Naive thymus-derived CD8-positive, alpha-beta T cell (primary cell): ENCODE results near the gene RPL22. TPM values are rescaled to one million over a fixed set of nuclear protein-coding genes. Genes with fewer than 3 reads are reported as not detected.

Experiments
- ATAC-seq, 2 donors: fragments of 150-1000 bp; cut with Tn5 transposase in 1 of 2; sonication (Bioruptor Pico), chemical (Tn5 transposase) in 1 of 2; 1 replicate in 1 of 2; 2 replicates in 1 of 2; pipeline ENCODE4 v1.10.0; 2021; ENCODE audit warnings: mild to moderate bottlenecking in 2 of 2, moderate library complexity in 2 of 2
- POLR2A ChIA-PET: fragments of 350-600 bp; sonication (Branson Sonifier 250); formaldehyde crosslinking; loops from one replicate; lab custom pipeline; 2021; ENCODE audit warnings: antibody characterized with exemption; lab: Charles Lee
- DNase-seq, 10 donors: peaks; one replicate each; pipeline versions ENCODE4 v3.0.0 to v3.0.0-alpha.2; 2020 to 2022
- H3K27ac Mint-ChIP-seq, 10 donors: one replicate each; pipeline ENCODE4 v1.8.0; 2020 to 2022; ENCODE audit warnings: mild to moderate bottlenecking in 10 of 10, mixed read lengths in 10 of 10, moderate library complexity in 4 of 10, inconsistent platforms in 1 of 10
- H3K27me3 Mint-ChIP-seq, 5 donors: one replicate each; pipeline ENCODE4 v1.8.0; 2021 to 2022; ENCODE audit warnings: mixed read lengths in 5 of 5
- H3K36me3 Mint-ChIP-seq, 3 donors: one replicate each; pipeline ENCODE4 v1.8.0; 2020 to 2022; ENCODE audit warnings: mixed read lengths in 3 of 3, mild to moderate bottlenecking in 2 of 3, inconsistent platforms in 1 of 3
- H3K4me1 Mint-ChIP-seq, 4 donors: one replicate each; pipeline ENCODE4 v1.8.0; 2021 to 2022; ENCODE audit warnings: mixed read lengths in 4 of 4
- H3K4me3 Mint-ChIP-seq, 10 donors: one replicate each; pipeline ENCODE4 v1.8.0; 2020 to 2022; ENCODE audit warnings: mild to moderate bottlenecking in 10 of 10, mixed read lengths in 10 of 10, moderate library complexity in 6 of 10, inconsistent platforms in 1 of 10
- H3K9me3 Mint-ChIP-seq, 9 donors: one replicate each; pipeline ENCODE4 v1.8.0; 2020 to 2022; ENCODE audit warnings: mixed read lengths in 9 of 9, mild to moderate bottlenecking in 3 of 9, inconsistent platforms in 1 of 9, moderate library complexity in 1 of 9
- polyA plus RNA-seq, 3 donors: library from polyadenylated mRNA; unstranded; fragments of 300-500 nt; fragmentation: Illumina TruSeq; gene quantifications; one replicate each; pipeline ENCODE4 v1.2.3, GENCODE V29; 2021
- total RNA-seq, 8 experiments: library from RNA in 2 of 8; stranded (reverse) in 2 of 8; gene quantifications; one replicate each; pipeline ENCODE4 v1.2.3 and lab custom pipeline; 2021 to 2026

RPL22 gene
- total and polyA plus RNA-seq, 5 experiments from 2014 or later = 291 to 597 (median 370) TPM

GRCh38 chr1:6166655-6167390 lies 32.6 kb downstream of the RPL22 start:
- H3K4me3 Mint-ChIP-seq = no peak overlapping the region

GRCh38 chr1:6166221-6166620 lies 33.2 kb downstream of the RPL22 start:
- Mint-ChIP-seq H3K27me3 (peaks cover under 1 to 48% (median 16%) of the 10 kb centered on the region in 5 donors), H3K9me3 (no peaks in the 10 kb centered on the region), H3K36me3 (no peaks in the 10 kb centered on the region), H3K4me3 (no peak overlapping the region), H3K4me1 (no peaks in the 10 kb centered on the region), H3K27ac (no peak overlapping the region)
- POLR2A ChIA-PET = no interaction called here
- ATAC-seq (no peak), DNase-seq (no peak)

More at GRCh38 chr1:6166655-6167390, 32.6 kb downstream of the RPL22 start:
- DNase-seq = peak in 1 of 10 donors; percentile 52
- Mint-ChIP-seq H3K9me3 (no peaks in the 10 kb centered on the region), H3K27ac (no peak overlapping the region), H3K4me1 (peaks cover 0 to 1% (median 0%) of the 10 kb centered on the region in 4 donors), H3K36me3 (no peaks in the 10 kb centered on the region), H3K27me3 (peaks cover 2 to 48% (median 22%) of the 10 kb centered on the region in 5 donors)
- ATAC-seq = no peak
- POLR2A ChIA-PET = no interaction called here

- no peak for ATAC-seq
- no peaks in the 10 kb centered on the region for H3K9me3 Mint-ChIP-seq
- no peak overlapping the region for H3K4me3 Mint-ChIP-seq
- H3K27ac Mint-ChIP-seq = no peak overlapping the region
- POLR2A ChIA-PET = no interaction called here
- DNase-seq = no peak
- no peaks in the 10 kb centered on the region for H3K36me3 Mint-ChIP-seq
- no peaks in the 10 kb centered on the region for H3K4me1 Mint-ChIP-seq
- peaks cover 2 to 54% (median 20%) of the 10 kb centered on the region in 5 donors for H3K27me3 Mint-ChIP-seq
Observed at GRCh38 chr1:6165441-6165985, 33.9 kb downstream of the RPL22 start.

- ATAC-seq = no peak
- no peaks in the 10 kb centered on the region for H3K4me1 Mint-ChIP-seq
- H3K27ac Mint-ChIP-seq = no peak overlapping the region
- DNase-seq = peak in 1 of 10 donors; percentile 35
- POLR2A ChIA-PET = no interaction called here
- no peak overlapping the region for H3K4me3 Mint-ChIP-seq
- no peaks in the 10 kb centered on the region for H3K9me3 Mint-ChIP-seq
- H3K27me3 Mint-ChIP-seq = peaks cover 2 to 56% (median 20%) of the 10 kb centered on the region in 5 donors
- H3K36me3 Mint-ChIP-seq = no peaks in the 10 kb centered on the region
Observed at GRCh38 chr1:6165027-6165426, 34.4 kb downstream of the RPL22 start.

GRCh38 chr1:6163973-6164617 lies 35.3 kb downstream of the RPL22 start:
- ATAC-seq (no peak), DNase-seq (no peak)
- Mint-ChIP-seq H3K4me1 (no peaks in the 10 kb centered on the region), H3K9me3 (no peaks in the 10 kb centered on the region), H3K4me3 (no peak overlapping the region), H3K36me3 (no peaks in the 10 kb centered on the region), H3K27ac (no peak overlapping the region), H3K27me3 (peaks cover 2 to 56% (median 22%) of the 10 kb centered on the region in 5 donors)
- POLR2A ChIA-PET = no interaction called here

GRCh38 chr1:6163191-6163972 lies 36.0 kb downstream of the RPL22 start:
- DNase-seq (no peak), ATAC-seq (no peak)
- H3K27me3 Mint-ChIP-seq = peaks cover 1 to 58% (median 16%) of the 10 kb centered on the region in 5 donors
- H3K4me3 Mint-ChIP-seq = no peak overlapping the region
- H3K4me1 Mint-ChIP-seq = no peaks in the 10 kb centered on the region
- no peaks in the 10 kb centered on the region for H3K9me3 Mint-ChIP-seq
- POLR2A ChIA-PET = no interaction called here
- no peak overlapping the region for H3K27ac Mint-ChIP-seq
- no peaks in the 10 kb centered on the region for H3K36me3 Mint-ChIP-seq

GRCh38 chr1:6162773-6163172 lies 36.6 kb downstream of the RPL22 start:
- H3K4me1 Mint-ChIP-seq = no peaks in the 10 kb centered on the region
- no peaks in the 10 kb centered on the region for H3K36me3 Mint-ChIP-seq
- no peak overlapping the region for H3K4me3 Mint-ChIP-seq
- peaks cover 0 to 52% (median 16%) of the 10 kb centered on the region in 5 donors for H3K27me3 Mint-ChIP-seq
- no peak for DNase-seq
- H3K9me3 Mint-ChIP-seq = no peaks in the 10 kb centered on the region
- no peak overlapping the region for H3K27ac Mint-ChIP-seq
- POLR2A ChIA-PET = no interaction called here
- no peak for ATAC-seq

GRCh38 chr1:6162341-6162740 lies 37.1 kb downstream of the RPL22 start:
- H3K36me3 Mint-ChIP-seq = no peaks in the 10 kb centered on the region
- no peak overlapping the region for H3K4me3 Mint-ChIP-seq
- no peaks in the 10 kb centered on the region for H3K4me1 Mint-ChIP-seq
- H3K27ac Mint-ChIP-seq = no peak overlapping the region
- POLR2A ChIA-PET = no interaction called here
- DNase-seq (no peak), ATAC-seq (no peak)
- peaks cover 0 to 48% (median 17%) of the 10 kb centered on the region in 5 donors for H3K27me3 Mint-ChIP-seq
- H3K9me3 Mint-ChIP-seq = no peaks in the 10 kb centered on the region

GRCh38 chr1:6158181-6158580 lies 41.2 kb downstream of the RPL22 start:
- no peak overlapping the region for H3K4me3 Mint-ChIP-seq
- no peaks in the 10 kb centered on the region for H3K36me3 Mint-ChIP-seq
- H3K4me1 Mint-ChIP-seq = peaks cover 0 to 12% (median 5%) of the 10 kb centered on the region in 4 donors
- no peak for DNase-seq
- no peak overlapping the region for H3K27ac Mint-ChIP-seq
- peaks cover 0 to 34% (median 11%) of the 10 kb centered on the region in 5 donors for H3K27me3 Mint-ChIP-seq
- H3K9me3 Mint-ChIP-seq = no peaks in the 10 kb centered on the region
- POLR2A ChIA-PET = no interaction called here
- ATAC-seq = no peak

GRCh38 chr1:6157528-6158174 lies 41.7 kb downstream of the RPL22 start:
- H3K36me3 Mint-ChIP-seq = no peaks in the 10 kb centered on the region
- no peak overlapping the region for H3K4me3 Mint-ChIP-seq
- H3K4me1 Mint-ChIP-seq = peaks cover 0 to 12% (median 5%) of the 10 kb centered on the region in 4 donors
- DNase-seq (no peak), ATAC-seq (no peak)
- peak overlapping the region in 2 of 10 donors; percentile 3 to 28 for H3K27ac Mint-ChIP-seq
- no peaks in the 10 kb centered on the region for H3K9me3 Mint-ChIP-seq
- peaks cover 0 to 31% (median 11%) of the 10 kb centered on the region in 5 donors for H3K27me3 Mint-ChIP-seq
- POLR2A ChIA-PET = interaction anchor here (0.6 kb wide), 1 partner anchor 47 kb away, joined by 4 read pairs; no protein-coding TSS in a partner anchor

GRCh38 chr1:6157132-6157527 lies 42.3 kb downstream of the RPL22 start:
- H3K27me3 Mint-ChIP-seq = peaks cover 0 to 31% (median 11%) of the 10 kb centered on the region in 5 donors
- no peak for DNase-seq
- no peak for ATAC-seq
- H3K36me3 Mint-ChIP-seq = no peaks in the 10 kb centered on the region
- H3K4me3 Mint-ChIP-seq = no peak overlapping the region
- H3K9me3 Mint-ChIP-seq = no peaks in the 10 kb centered on the region
- POLR2A ChIA-PET = interaction anchor here (0.6 kb wide), 2 partner anchors 46 to 384 kb away, joined by 3 to 4 read pairs; no protein-coding TSS in a partner anchor
- no peak overlapping the region for H3K27ac Mint-ChIP-seq
- H3K4me1 Mint-ChIP-seq = peaks cover 0 to 16% (median 6%) of the 10 kb centered on the region in 4 donors
